Sigmoid colon (tissue), 4 donors: ENCODE measurements around the gene FYTTD1.

Experiments
- CTCF ChIP-seq, 4 experiments: fragments of 450-650 bp in 3 of 4; fragments of 200-600 bp in 1 of 4; IDR thresholded peaks; one replicate each; pipeline ENCODE4 v1.5.1; 2016 to 2019; ENCODE audit warnings: antibody characterized with exemption in 4 of 4, mild to moderate bottlenecking in 3 of 4, moderate library complexity in 2 of 4
- EP300 ChIP-seq, 4 donors: sonication (generic); formaldehyde crosslinking; IDR thresholded peaks; one replicate each; pipeline ENCODE4 v1.6.1; 2017; ENCODE audit warnings: antibody characterized with exemption in 4 of 4
- POLR2A ChIP-seq, 2 donors: fragments of 450-650 bp; IDR thresholded peaks; one replicate each; pipeline ENCODE4 v1.6.1; 2016; ENCODE audit warnings: antibody characterized with exemption in 2 of 2, mild to moderate bottlenecking in 2 of 2, moderate library complexity in 2 of 2
- POLR2AphosphoS5 ChIP-seq, 4 donors: sonication (generic); formaldehyde crosslinking; IDR thresholded peaks; one replicate each; pipeline ENCODE4 v1.6.1; 2017; ENCODE audit warnings: antibody characterized with exemption in 4 of 4

DNA sequence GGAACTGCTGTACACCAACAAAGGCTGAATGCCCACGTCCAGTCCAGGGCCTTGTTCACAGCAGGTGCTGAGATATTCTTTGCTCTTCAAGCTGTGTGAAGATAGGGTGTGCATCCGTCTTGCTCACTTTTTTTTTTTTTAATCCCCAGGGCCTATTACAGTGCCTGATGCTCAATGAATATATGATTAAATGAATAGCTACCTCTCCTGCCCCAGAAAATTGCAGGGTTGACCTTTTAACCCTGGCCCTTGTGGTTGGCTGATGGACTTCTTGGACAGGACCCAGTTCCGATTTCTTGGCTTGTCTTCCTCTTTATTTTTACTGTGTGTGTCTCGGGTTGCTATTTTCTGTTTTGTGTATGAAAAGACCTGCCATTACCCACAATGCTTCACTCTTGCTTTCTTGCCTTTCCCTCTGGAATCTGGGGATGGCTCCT lies 2.9 kb upstream of the FYTTD1 start:
- no peak for TF ChIP-seq CTCF (IDR thresholded peaks at IDR 0.05)
- TF ChIP-seq POLR2A (IDR thresholded peaks at IDR 0.05): no peak
- no peak for TF ChIP-seq POLR2AphosphoS5 (IDR thresholded peaks at IDR 0.05)
- no peak for TF ChIP-seq EP300 (IDR thresholded peaks at IDR 0.05)
